AG04449 (cell line): ENCODE data around the gene MYBPC3.

Source experiments
- CTCF ChIA-PET: fragments of 350-600 bp; formaldehyde crosslinking; extraction: SDS; loops from one replicate; lab custom pipeline; 2021; ENCODE audit warnings: antibody characterized with exemption; lab: Yijun Ruan, JAX
- POLR2A ChIA-PET: fragments of 400-600, 350-600 bp; formaldehyde crosslinking; extraction: SDS; loops from one replicate; lab custom pipeline; 2020; ENCODE audit warnings: antibody characterized with exemption, inconsistent platforms; lab: Yijun Ruan, JAX
- DNase-seq: peaks from one replicate; pipeline ENCODE4 v3.0.0-alpha.2; 2010; ENCODE audit warnings: low read depth, low spot score
- H3K4me3 ChIP-seq: 2 replicates; pipeline ENCODE4 v1.5.1; 2011; ENCODE audit warnings: low read depth, mild to moderate bottlenecking, control low read depth, low read length
- TF ChIP-seq, protein P1 (sequence below): IDR thresholded peaks from one replicate; pipeline ENCODE4 v1.5.1; 2011; ENCODE audit warnings: mild to moderate bottlenecking, moderate library complexity, low read length, control low read depth, inconsistent platforms; ENCODE audit not compliant: insufficient read depth; ENCODE audit errors: missing control alignments

Gene MYBPC3

DNA sequence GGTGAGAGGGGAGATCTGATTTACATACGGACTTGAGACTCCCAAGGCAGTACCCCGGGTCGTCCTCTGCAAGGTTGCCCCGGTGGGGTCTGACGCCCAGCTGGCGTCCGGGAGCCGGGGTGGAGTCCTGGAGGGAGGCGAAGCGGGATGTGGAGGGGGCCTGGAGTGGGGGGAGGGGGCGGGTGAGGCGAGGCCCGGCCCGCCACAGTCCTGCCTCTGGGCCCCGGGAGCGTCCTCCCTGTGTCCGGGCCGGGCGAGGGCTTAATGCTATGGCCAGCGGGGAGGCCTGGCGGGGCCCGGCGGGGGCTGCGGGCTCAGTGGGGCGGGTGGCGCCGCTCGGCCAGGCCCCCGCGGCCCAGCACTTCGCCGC, 2.4 kb upstream of the MYBPC3 start:
- ChIA-PET CTCF (interaction anchor here (0.6 to 7.2 kb wide), 54 partner anchors 9 to 469 kb away, joined by 3 to 99 read pairs (median 5); partner anchors contain the start of genes ACP2, ARFGAP2, DDB2 and NR1H3), POLR2A (no interaction called here)
- DNase-seq, result no peak
- TF ChIP-seq, protein P1, sequence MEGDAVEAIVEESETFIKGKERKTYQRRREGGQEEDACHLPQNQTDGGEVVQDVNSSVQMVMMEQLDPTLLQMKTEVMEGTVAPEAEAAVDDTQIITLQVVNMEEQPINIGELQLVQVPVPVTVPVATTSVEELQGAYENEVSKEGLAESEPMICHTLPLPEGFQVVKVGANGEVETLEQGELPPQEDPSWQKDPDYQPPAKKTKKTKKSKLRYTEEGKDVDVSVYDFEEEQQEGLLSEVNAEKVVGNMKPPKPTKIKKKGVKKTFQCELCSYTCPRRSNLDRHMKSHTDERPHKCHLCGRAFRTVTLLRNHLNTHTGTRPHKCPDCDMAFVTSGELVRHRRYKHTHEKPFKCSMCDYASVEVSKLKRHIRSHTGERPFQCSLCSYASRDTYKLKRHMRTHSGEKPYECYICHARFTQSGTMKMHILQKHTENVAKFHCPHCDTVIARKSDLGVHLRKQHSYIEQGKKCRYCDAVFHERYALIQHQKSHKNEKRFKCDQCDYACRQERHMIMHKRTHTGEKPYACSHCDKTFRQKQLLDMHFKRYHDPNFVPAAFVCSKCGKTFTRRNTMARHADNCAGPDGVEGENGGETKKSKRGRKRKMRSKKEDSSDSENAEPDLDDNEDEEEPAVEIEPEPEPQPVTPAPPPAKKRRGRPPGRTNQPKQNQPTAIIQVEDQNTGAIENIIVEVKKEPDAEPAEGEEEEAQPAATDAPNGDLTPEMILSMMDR, result no peak
- peak overlapping the region; percentile 36 for H3K4me3 ChIP-seq

DNA sequence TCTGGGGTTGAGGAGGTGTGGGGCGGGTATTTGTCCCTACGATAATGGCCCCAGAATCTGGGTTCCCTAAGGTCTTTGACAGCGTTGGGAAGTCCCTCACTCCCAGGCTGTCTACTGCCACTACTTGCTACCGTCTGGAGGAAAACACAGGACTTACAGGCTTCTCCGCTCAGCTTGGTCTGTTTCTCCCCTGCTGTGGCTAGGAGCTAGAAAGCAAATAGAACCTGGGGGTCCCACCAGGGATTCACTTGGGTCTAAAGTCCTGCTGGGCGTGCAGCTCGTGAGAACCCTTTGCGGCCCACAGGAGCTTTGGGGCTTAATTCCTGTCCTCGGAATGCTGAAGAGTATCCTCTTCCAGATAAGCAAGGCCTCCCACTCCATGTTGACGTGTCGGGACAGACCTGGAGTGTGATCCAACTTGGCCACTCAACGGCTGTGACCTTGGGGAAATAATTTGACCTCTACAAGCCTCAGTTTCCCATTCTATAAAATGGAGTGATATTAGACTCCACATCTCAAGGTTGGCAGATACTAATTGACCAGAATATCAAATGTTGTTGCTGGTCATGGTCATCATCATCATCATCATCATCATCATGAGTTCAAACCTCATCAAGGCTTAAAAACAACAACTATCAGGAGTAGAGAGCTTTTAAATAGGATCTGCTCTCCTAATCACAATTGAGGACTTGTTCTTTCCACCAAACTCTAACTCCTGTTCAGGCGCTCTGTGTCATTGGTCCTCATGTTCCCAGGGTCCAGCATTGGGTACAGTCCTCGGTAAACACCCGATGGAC, 1.7 kb upstream of the MYBPC3 start:
- DNase-seq, result no peak
- ChIA-PET CTCF (interaction anchor here (0.6 to 7.2 kb wide), 35 partner anchors 8 to 467 kb away, joined by 3 to 99 read pairs (median 7); partner anchors contain the start of genes ARFGAP2, DDB2 and NR1H3), POLR2A (no interaction called here)
- TF ChIP-seq, protein P1, result no peak
- H3K4me3 ChIP-seq, result no peak overlapping the region

DNA sequence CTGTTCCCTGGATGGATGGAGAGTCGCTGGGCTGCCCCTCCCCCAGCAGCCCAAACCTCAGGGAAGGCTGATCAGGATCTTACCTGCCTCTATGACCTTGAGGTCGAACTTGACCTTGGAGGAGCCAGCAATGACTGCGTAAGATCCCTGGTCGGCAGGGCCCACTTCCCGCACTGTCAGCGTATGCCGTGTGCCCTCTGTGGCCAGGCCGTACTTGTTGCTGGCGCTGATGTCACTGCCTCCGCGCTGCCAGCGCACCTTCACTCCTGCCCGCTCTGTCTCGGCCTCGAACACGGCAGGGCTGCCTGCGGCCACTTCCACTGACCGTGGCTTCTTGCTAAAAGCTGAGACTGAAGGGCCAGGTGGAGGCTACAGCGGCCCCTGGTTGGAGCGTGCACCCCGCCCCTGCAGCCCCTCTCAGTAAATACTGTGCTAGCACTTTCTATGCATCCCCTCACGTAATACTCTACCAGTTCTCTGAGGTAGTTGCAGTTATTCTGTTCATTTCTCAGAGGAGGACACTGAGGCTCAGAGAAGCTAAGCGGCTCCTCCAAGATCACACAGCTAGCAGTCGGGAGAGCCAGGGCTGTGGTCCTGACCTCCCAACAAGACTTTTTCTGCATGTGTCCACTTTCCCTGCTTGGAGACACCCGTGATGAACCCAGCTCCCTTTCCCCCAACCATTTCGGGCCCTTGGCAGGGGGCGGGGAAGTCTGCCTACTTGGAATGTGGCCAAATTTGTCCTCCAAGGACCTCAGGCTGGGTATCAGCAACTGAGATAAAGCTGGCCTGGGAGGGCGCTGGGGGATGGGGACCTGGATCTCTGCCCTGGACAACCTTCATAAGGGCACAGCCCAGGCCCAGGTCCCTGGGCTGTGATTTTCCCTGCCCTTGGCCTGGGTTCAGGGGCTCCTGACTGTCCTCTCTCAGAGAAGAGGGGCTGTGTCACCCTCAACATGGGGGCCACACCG, 1.1 kb downstream of the MYBPC3 start:
- DNase-seq, result no peak
- POLR2A ChIA-PET, result no interaction called here
- TF ChIP-seq, protein P1, result no peak
- CTCF ChIA-PET, result interaction anchor here (1.0 to 7.2 kb wide), 2 partner anchors 172 to 198 kb away, joined by 3 to 99 read pairs; partner anchors contain the start of gene ARFGAP2
- no peak overlapping the region for H3K4me3 ChIP-seq

DNA sequence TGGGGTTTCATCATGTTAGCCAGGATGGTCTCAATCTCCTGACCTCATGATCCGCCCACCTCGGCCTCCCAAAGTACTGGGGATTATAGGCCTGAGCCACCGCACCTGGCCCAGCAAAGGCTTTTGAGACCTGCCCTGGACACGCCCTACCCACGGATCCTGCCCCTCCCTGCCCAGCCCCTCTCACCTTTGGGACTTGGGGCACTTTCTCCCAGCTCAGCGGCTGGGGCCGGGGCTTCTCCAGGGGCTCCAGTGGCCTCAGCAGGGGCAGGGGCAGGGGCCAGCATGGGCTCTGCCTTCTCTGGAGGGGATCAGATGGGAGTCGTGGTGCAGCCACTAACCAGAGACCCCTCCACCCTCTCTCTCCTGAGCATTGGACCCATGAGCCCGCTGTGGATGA, 2.2 kb downstream of the MYBPC3 start:
- TF ChIP-seq, protein P1, result no peak
- no peak for DNase-seq
- ChIA-PET POLR2A (no interaction called here), CTCF (interaction anchor here (0.9 to 7.2 kb wide), 5 partner anchors 9 to 171 kb away, joined by 3 to 99 read pairs (median 3); partner anchors contain the start of gene ARFGAP2)
- H3K4me3 ChIP-seq, result no peak overlapping the region

DNA sequence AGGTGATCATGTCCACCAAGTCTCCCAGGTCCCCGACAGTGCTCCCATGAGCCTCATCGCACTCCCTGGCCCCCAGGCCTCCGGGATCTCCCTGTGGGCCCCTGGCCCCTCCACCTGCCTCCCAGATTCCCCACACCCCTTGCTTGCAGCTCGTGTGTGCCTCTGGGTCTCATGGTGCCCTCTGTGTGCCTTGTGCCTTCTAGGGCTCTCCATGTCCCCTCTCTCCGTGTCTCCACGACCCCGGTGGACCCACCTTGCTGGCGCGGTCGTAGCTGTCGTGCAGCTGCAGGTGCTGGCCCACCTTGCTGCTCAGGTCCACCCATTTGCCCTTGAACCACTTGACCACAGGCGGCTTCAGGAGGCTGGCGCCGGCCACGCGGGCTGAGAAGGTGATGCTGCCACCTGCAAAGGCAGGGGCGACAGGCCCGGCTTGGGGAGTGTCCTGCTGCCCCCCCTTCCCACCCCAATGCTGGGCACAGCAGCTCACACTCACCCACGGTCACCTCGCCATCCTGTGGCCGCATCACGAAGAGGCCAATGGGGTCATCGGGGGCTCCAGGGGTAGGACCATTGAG, 2.9 kb downstream of the MYBPC3 start:
- CTCF ChIA-PET, result interaction anchor here (0.6 to 7.2 kb wide), 9 partner anchors 10 to 263 kb away, joined by 3 to 99 read pairs (median 4); partner anchors contain the start of genes ACP2, ARFGAP2 and NR1H3
- no peak overlapping the region for H3K4me3 ChIP-seq
- POLR2A ChIA-PET, result interaction anchor here (0.6 kb wide), 1 partner anchor 73 kb away, joined by 3 read pairs; no protein-coding TSS in a partner anchor
- DNase-seq, result no peak
- TF ChIP-seq, protein P1, result no peak
